ENCODE data around the gene ANP32D.
"Not testable (repeated sequence)": the region's sequence is repeated elsewhere in the genome, so short reads cannot be mapped to it uniquely, and the experiment has no call there.

ANP32D gene

GRCh38 chr12:48472259-48472658, at the start of gene ANP32D:
Gene ANP32D, plus strand, starts transcription at chr12:48472559. Its CDS starts 106 bp downstream, at chr12:48472665.
- H3K9me3 Mint-ChIP-seq: peaks cover 20% of the 10 kb centered on the region
- peaks cover 12% of the 10 kb centered on the region for H3K36me3 Mint-ChIP-seq
- H3K4me3 Mint-ChIP-seq: no peak within 1 kb of the TSS
- peaks cover 14% of the 10 kb centered on the region for H3K27me3 Mint-ChIP-seq
- H3K27ac Mint-ChIP-seq: peak within 1 kb of the TSS; percentile 38
- no peaks in the 10 kb centered on the region for H3K4me1 Mint-ChIP-seq

GRCh38 chr12:48423171-48423570, 49.2 kb upstream of the ANP32D start:
- Mint-ChIP-seq H3K36me3 (peaks cover 3% of the 10 kb centered on the region), H3K27ac (no peak overlapping the region), H3K4me3 (no peak overlapping the region), H3K9me3 (peaks cover 10% of the 10 kb centered on the region), H3K4me1 (peaks cover 6% of the 10 kb centered on the region), H3K27me3 (no peaks in the 10 kb centered on the region)

GRCh38 chr12:48424644-48425043, 47.7 kb upstream of the ANP32D start:
- no peak overlapping the region for H3K4me3 Mint-ChIP-seq
- H3K36me3 Mint-ChIP-seq: peaks cover 11% of the 10 kb centered on the region
- H3K27ac Mint-ChIP-seq: no peak overlapping the region
- peaks cover 10% of the 10 kb centered on the region for H3K4me1 Mint-ChIP-seq
- H3K9me3 Mint-ChIP-seq: peaks cover 15% of the 10 kb centered on the region
- peaks cover 1% of the 10 kb centered on the region for H3K27me3 Mint-ChIP-seq

- not testable (repeated sequence) for H3K4me1 Mint-ChIP-seq, H3K4me3 Mint-ChIP-seq, H3K27me3 Mint-ChIP-seq, H3K36me3 Mint-ChIP-seq, H3K27ac Mint-ChIP-seq
- H3K9me3 Mint-ChIP-seq: peaks cover 18% of the 10 kb centered on the region
Measured at GRCh38 chr12:48434016-48434415, 38.3 kb upstream of the ANP32D start.

- no peaks in the 10 kb centered on the region for H3K36me3 Mint-ChIP-seq
- H3K9me3 Mint-ChIP-seq: no peaks in the 10 kb centered on the region
- H3K4me3 Mint-ChIP-seq: no peak overlapping the region
- H3K4me1 Mint-ChIP-seq: peaks cover 11% of the 10 kb centered on the region
- H3K27ac Mint-ChIP-seq: no peak overlapping the region
- no peaks in the 10 kb centered on the region for H3K27me3 Mint-ChIP-seq
Measured at GRCh38 chr12:48441069-48441468, 31.3 kb upstream of the ANP32D start.

GRCh38 chr12:48442179-48442847, 30.0 kb upstream of the ANP32D start:
- Mint-ChIP-seq H3K27ac (no peak overlapping the region), H3K4me3 (no peak overlapping the region), H3K36me3 (no peaks in the 10 kb centered on the region), H3K4me1 (peaks cover 21% of the 10 kb centered on the region), H3K9me3 (no peaks in the 10 kb centered on the region), H3K27me3 (no peaks in the 10 kb centered on the region)

- H3K27me3 Mint-ChIP-seq: no peaks in the 10 kb centered on the region
- peaks cover 7% of the 10 kb centered on the region for H3K9me3 Mint-ChIP-seq
- H3K36me3 Mint-ChIP-seq: peaks cover 8% of the 10 kb centered on the region
- H3K27ac Mint-ChIP-seq: peak overlapping the region; percentile 1
- peak overlapping the region; percentile 2 for H3K4me3 Mint-ChIP-seq
- peaks cover 21% of the 10 kb centered on the region for H3K4me1 Mint-ChIP-seq
Measured at GRCh38 chr12:48445538-48445937, 26.8 kb upstream of the ANP32D start.

- Mint-ChIP-seq H3K36me3 (peaks cover 8% of the 10 kb centered on the region), H3K27me3 (no peaks in the 10 kb centered on the region), H3K9me3 (peaks cover 7% of the 10 kb centered on the region), H3K4me1 (peaks cover 21% of the 10 kb centered on the region), H3K4me3 (peak overlapping the region; percentile 9), H3K27ac (peak overlapping the region; percentile 24)
Measured at GRCh38 chr12:48446161-48446776, 26.1 kb upstream of the ANP32D start.

- H3K27me3 Mint-ChIP-seq: no peaks in the 10 kb centered on the region
- no peak overlapping the region for H3K27ac Mint-ChIP-seq
- H3K9me3 Mint-ChIP-seq: peaks cover 7% of the 10 kb centered on the region
- H3K36me3 Mint-ChIP-seq: peaks cover 8% of the 10 kb centered on the region
- peaks cover 21% of the 10 kb centered on the region for H3K4me1 Mint-ChIP-seq
- no peak overlapping the region for H3K4me3 Mint-ChIP-seq
Measured at GRCh38 chr12:48447755-48448154, 24.6 kb upstream of the ANP32D start.

GRCh38 chr12:48451372-48451771, 21.0 kb upstream of the ANP32D start:
- H3K4me1 Mint-ChIP-seq: peaks cover 7% of the 10 kb centered on the region
- H3K9me3 Mint-ChIP-seq: peaks cover 7% of the 10 kb centered on the region
- no peak overlapping the region for H3K4me3 Mint-ChIP-seq
- H3K27me3 Mint-ChIP-seq: no peaks in the 10 kb centered on the region
- H3K36me3 Mint-ChIP-seq: peaks cover 8% of the 10 kb centered on the region
- H3K27ac Mint-ChIP-seq: no peak overlapping the region

GRCh38 chr12:48452961-48453360, 19.4 kb upstream of the ANP32D start:
- H3K4me1 Mint-ChIP-seq, H3K27ac Mint-ChIP-seq, H3K4me3 Mint-ChIP-seq, H3K9me3 Mint-ChIP-seq, H3K27me3 Mint-ChIP-seq, H3K36me3 Mint-ChIP-seq: not testable (repeated sequence)

- no peak overlapping the region for H3K27ac Mint-ChIP-seq
- peaks cover 9% of the 10 kb centered on the region for H3K27me3 Mint-ChIP-seq
- peaks cover 8% of the 10 kb centered on the region for H3K36me3 Mint-ChIP-seq
- H3K9me3 Mint-ChIP-seq: peaks cover 7% of the 10 kb centered on the region
- H3K4me3 Mint-ChIP-seq: no peak overlapping the region
- no peaks in the 10 kb centered on the region for H3K4me1 Mint-ChIP-seq
Measured at GRCh38 chr12:48454667-48455066, 17.7 kb upstream of the ANP32D start.

- Mint-ChIP-seq H3K4me3 (no peak overlapping the region), H3K27ac (no peak overlapping the region)
Measured at GRCh38 chr12:48455116-48455515, 17.2 kb upstream of the ANP32D start.

GRCh38 chr12:48459259-48459658, 13.1 kb upstream of the ANP32D start:
- H3K36me3 Mint-ChIP-seq: peaks cover 5% of the 10 kb centered on the region
- H3K27ac Mint-ChIP-seq: no peak overlapping the region
- H3K27me3 Mint-ChIP-seq: peaks cover 9% of the 10 kb centered on the region
- no peak overlapping the region for H3K4me3 Mint-ChIP-seq
- no peaks in the 10 kb centered on the region for H3K9me3 Mint-ChIP-seq
- H3K4me1 Mint-ChIP-seq: no peaks in the 10 kb centered on the region

More at GRCh38 chr12:48455116-48455515, 17.2 kb upstream of the ANP32D start:
- Mint-ChIP-seq H3K27me3 (peaks cover 9% of the 10 kb centered on the region), H3K36me3 (peaks cover 5% of the 10 kb centered on the region), H3K9me3 (peaks cover 3% of the 10 kb centered on the region), H3K4me1 (no peaks in the 10 kb centered on the region)

- H3K27me3 Mint-ChIP-seq: peaks cover 12% of the 10 kb centered on the region
- not testable (repeated sequence) for H3K27ac Mint-ChIP-seq, H3K4me3 Mint-ChIP-seq, H3K4me1 Mint-ChIP-seq
- H3K9me3 Mint-ChIP-seq: peaks cover 20% of the 10 kb centered on the region
- peaks cover 12% of the 10 kb centered on the region for H3K36me3 Mint-ChIP-seq
Measured at GRCh38 chr12:48469027-48469426, 3.3 kb upstream of the ANP32D start.

GRCh38 chr12:48473061-48473460, 702 bp downstream of the ANP32D start:
- Mint-ChIP-seq H3K9me3 (peaks cover 17% of the 10 kb centered on the region), H3K27ac (peak overlapping the region; percentile 38), H3K4me3 (no peak overlapping the region), H3K27me3 (peaks cover 14% of the 10 kb centered on the region), H3K36me3 (peaks cover 10% of the 10 kb centered on the region), H3K4me1 (no peaks in the 10 kb centered on the region)

Data from activated naive CD4-positive, alpha-beta T cell treated with anti-CD3 and anti-CD28 coated beads, Interleukin-2, amount 50 U/mL, for 24 hours (primary cell).